ENCODE measurements around the gene CHSY1. TPM values are rescaled to one million over a fixed set of nuclear protein-coding genes. Genes with fewer than 3 reads are reported as not detected.

The CHSY1 gene
- total RNA-seq, 1 donor: 41.5 TPM

DNA sequence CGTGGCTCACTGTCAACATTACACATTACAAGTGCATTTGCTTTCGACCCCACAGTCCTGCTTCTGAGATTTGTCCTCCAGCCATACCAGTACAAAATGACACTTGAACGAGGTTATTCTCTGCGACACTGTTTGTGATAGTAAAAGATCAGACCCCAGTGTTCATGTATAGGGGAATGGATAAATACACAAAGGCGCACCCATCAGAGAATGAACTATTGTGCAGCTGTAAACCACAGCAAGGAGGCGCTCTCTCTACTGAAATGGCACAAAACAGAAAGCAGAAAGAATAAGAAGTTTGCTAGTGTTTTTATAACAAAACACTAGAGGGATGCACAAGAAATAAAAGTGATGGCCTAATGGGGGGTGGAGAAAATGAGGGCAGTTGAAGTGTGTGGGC, 4.9 kb upstream of the CHSY1 start:
- no peak for DNase-seq (ENCODE audit: low read depth)
- TF ChIP-seq, protein P1, sequence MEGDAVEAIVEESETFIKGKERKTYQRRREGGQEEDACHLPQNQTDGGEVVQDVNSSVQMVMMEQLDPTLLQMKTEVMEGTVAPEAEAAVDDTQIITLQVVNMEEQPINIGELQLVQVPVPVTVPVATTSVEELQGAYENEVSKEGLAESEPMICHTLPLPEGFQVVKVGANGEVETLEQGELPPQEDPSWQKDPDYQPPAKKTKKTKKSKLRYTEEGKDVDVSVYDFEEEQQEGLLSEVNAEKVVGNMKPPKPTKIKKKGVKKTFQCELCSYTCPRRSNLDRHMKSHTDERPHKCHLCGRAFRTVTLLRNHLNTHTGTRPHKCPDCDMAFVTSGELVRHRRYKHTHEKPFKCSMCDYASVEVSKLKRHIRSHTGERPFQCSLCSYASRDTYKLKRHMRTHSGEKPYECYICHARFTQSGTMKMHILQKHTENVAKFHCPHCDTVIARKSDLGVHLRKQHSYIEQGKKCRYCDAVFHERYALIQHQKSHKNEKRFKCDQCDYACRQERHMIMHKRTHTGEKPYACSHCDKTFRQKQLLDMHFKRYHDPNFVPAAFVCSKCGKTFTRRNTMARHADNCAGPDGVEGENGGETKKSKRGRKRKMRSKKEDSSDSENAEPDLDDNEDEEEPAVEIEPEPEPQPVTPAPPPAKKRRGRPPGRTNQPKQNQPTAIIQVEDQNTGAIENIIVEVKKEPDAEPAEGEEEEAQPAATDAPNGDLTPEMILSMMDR (IDR thresholded peaks at IDR 0.05; ENCODE audit: insufficient read depth, low read depth, low read length): peak; percentile 26

DNA sequence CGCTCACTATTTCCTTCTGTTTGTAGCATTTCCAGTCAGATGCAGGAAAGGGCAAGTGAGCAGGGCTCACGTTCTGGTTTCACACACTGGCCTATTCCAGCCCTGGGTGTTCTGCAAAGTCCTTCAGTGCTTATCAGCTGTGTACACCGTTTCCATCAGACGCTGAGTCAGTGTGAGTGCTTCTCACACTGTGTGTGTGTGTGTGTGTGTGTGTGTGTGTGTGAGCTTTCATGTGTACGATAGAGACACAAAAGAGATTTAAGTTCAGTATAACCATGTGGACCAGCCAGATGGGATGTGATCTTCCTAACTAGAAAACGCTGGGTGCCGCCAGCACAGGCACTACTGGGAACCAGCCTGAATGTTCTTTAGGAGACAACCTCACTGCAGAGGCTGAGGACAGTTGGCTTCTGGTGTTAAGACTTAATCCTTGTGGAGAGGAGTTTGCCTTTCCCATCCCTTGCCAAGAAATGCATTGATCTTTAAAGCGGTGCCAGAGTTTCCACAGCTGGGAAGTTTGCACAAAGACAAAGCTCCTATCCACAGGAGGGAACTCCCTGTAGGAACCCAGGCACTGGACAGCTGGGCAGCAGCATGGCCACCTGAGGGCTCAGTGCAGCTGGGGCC, 3.9 kb upstream of the CHSY1 start:
- TF ChIP-seq, protein P1 (IDR thresholded peaks at IDR 0.05; ENCODE audit: insufficient read depth, low read depth, low read length): no peak
- peak; percentile 89 for DNase-seq (ENCODE audit: low read depth)
- H3K4me3 ChIP-seq (ENCODE audit: low read depth, low read length): no peak overlapping the region

More for the DNA sequence above, 4.9 kb upstream of the CHSY1 start:
- H3K4me3 ChIP-seq (ENCODE audit: low read depth, low read length): no peak overlapping the region

DNA sequence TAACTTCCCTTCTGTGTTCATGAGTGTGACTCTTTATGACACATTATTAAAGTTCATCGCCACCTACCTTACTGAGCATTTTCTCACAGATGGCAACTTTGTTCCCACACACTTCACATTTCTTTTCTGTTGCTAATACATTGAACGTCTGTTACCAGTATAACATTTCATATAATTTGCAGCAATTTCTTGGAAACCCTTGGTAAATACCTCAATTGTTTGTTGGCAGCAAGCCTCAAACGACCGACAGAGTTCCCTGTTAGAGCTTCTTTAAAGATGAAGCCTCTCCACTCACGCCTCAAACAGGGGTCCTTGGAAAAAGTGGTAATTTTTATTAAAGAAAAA, 3.2 kb upstream of the CHSY1 start:
- H3K4me3 ChIP-seq (ENCODE audit: low read depth, low read length): no peak overlapping the region
- TF ChIP-seq, protein P1 (IDR thresholded peaks at IDR 0.05; ENCODE audit: insufficient read depth, low read depth, low read length): no peak
- no peak for DNase-seq (ENCODE audit: low read depth)

GRCh38 chr15:101254157-101255050, 2.6 kb upstream of the CHSY1 start:
- TF ChIP-seq, protein P1 (IDR thresholded peaks at IDR 0.05; ENCODE audit: insufficient read depth, low read depth, low read length): no peak
- no peak for DNase-seq (ENCODE audit: low read depth)
- no peak overlapping the region for H3K4me3 ChIP-seq (ENCODE audit: low read depth, low read length)

DNA sequence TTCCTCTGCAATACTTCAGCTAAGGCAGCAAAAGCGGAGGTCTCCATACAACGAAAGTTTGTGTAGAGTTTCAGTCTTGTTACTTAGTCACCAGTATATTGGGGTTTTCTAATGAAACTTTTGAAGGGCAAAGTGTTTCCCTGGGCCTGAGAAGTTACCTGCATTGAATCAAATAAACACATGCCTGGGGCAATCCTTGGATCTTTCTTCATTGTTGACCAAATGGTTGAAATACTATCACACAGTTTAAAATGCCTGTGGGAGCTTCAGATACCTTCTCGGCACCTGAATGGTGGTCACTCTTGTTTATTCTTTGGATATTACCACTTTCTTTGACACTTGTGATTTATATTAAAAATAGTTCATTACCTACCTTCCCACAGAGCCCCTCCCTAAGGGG, 988 bp upstream of the CHSY1 start:
- peak overlapping the region; percentile 86 for H3K4me3 ChIP-seq (ENCODE audit: low read depth, low read length)
- no peak for DNase-seq (ENCODE audit: low read depth)
- TF ChIP-seq, protein P1 (IDR thresholded peaks at IDR 0.05; ENCODE audit: insufficient read depth, low read depth, low read length): no peak

GRCh38 chr15:101250873-101251829, 697 bp downstream of the CHSY1 start:
- no peak for DNase-seq (ENCODE audit: low read depth)
- H3K4me3 ChIP-seq (ENCODE audit: low read depth, low read length): peak overlapping the region; percentile 86
- TF ChIP-seq, protein P1 (IDR thresholded peaks at IDR 0.05; ENCODE audit: insufficient read depth, low read depth, low read length): no peak
